ENCODE data around the gene TXNRD2. TPM values are rescaled to one million over a fixed set of nuclear protein-coding genes. Genes with fewer than 3 reads are reported as not detected.

Gene TXNRD2
- total RNA-seq, 4 donors from 2014 or later: 34.8 to 40.6 (median 37.8) TPM

GRCh38 chr22:19889951-19890350 lies 51.7 kb downstream of the TXNRD2 start:
- 87 to 90% methylated on average over 9 of the region's 9 CpGs for WGBS, 2 donors
- Histone ChIP-seq H3K4me1 (peaks cover 0 to 37% (median 22%) of the 10 kb centered on the region in 4 donors), H3K9me3 (no peaks in the 10 kb centered on the region), H3K36me3 (peaks cover 0 to 66% (median 0%) of the 10 kb centered on the region in 3 donors), H3K4me3 (no peak overlapping the region), H3K27me3 (no peaks in the 10 kb centered on the region), H3K27ac (no peak overlapping the region)
- no peak for DNase-seq (ENCODE audit: low spot score in 2 of 2)
- TF ChIP-seq POLR2A (IDR thresholded peaks at IDR 0.05) (no peak), EP300 (IDR thresholded peaks at IDR 0.05) (no peak)
- TF ChIP-seq, protein P1, sequence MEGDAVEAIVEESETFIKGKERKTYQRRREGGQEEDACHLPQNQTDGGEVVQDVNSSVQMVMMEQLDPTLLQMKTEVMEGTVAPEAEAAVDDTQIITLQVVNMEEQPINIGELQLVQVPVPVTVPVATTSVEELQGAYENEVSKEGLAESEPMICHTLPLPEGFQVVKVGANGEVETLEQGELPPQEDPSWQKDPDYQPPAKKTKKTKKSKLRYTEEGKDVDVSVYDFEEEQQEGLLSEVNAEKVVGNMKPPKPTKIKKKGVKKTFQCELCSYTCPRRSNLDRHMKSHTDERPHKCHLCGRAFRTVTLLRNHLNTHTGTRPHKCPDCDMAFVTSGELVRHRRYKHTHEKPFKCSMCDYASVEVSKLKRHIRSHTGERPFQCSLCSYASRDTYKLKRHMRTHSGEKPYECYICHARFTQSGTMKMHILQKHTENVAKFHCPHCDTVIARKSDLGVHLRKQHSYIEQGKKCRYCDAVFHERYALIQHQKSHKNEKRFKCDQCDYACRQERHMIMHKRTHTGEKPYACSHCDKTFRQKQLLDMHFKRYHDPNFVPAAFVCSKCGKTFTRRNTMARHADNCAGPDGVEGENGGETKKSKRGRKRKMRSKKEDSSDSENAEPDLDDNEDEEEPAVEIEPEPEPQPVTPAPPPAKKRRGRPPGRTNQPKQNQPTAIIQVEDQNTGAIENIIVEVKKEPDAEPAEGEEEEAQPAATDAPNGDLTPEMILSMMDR (IDR thresholded peaks at IDR 0.05): no peak

- 91 to 93% methylated on average over 17 of the region's 17 CpGs for WGBS, 2 donors
- TF ChIP-seq EP300 (IDR thresholded peaks at IDR 0.05): no peak
- no peak for TF ChIP-seq POLR2A (IDR thresholded peaks at IDR 0.05)
- TF ChIP-seq, protein P1 (IDR thresholded peaks at IDR 0.05): no peak
- Histone ChIP-seq H3K36me3 (peaks cover 0 to 49% (median 0%) of the 10 kb centered on the region in 3 donors), H3K4me1 (peaks cover 0 to 37% (median 22%) of the 10 kb centered on the region in 4 donors), H3K4me3 (no peak overlapping the region), H3K27me3 (no peaks in the 10 kb centered on the region), H3K27ac (no peak overlapping the region), H3K9me3 (no peaks in the 10 kb centered on the region)
- no peak for DNase-seq (ENCODE audit: low spot score in 2 of 2)
Measured at GRCh38 chr22:19888131-19888746, 53.4 kb downstream of the TXNRD2 start.

DNA sequence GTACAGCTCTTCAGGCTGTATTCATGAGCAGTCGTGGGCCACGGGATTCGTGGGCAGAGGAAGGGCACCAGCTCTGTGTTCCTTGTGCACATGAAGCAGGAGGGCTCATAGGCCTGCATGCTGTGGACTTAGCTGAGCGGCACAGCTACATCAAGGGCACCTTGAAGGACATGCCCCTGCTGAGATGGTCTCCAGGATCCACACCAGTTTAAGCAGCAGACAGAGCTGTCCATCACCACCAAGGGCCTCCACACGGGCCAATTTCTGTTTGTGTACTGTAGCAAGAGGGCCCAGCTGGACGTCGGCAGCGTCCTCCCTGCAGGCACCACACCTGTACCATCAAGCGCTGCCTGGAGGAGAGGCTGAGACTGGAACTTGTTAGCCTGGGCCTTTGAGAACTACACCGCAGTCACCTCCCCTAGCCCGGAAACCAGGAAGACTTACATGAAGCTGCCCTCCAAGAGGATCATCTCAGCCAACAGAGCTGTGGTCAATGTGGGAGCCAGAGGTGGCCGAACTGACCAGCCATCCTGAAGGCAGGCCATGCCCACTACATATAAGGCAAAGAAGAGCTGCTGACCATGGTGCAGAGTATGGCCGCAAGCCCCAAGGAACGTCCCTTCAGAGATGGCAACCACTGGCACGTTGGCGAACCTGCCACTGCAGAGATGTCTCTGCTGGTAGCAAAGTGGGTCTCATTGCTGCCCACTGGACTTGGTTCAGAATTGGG lies 54.2 kb downstream of the TXNRD2 start:
- Histone ChIP-seq H3K36me3 (peaks cover 0 to 52% (median 0%) of the 10 kb centered on the region in 3 donors), H3K27ac (no peak overlapping the region), H3K27me3 (no peaks in the 10 kb centered on the region), H3K4me1 (peaks cover 0 to 35% (median 18%) of the 10 kb centered on the region in 4 donors), H3K4me3 (no peak overlapping the region), H3K9me3 (no peaks in the 10 kb centered on the region)
- no peak for DNase-seq (ENCODE audit: low spot score in 2 of 2)
- 88% methylated on average over 15 of the region's 16 CpGs for WGBS, 2 donors
- TF ChIP-seq EP300 (IDR thresholded peaks at IDR 0.05) (no peak), POLR2A (IDR thresholded peaks at IDR 0.05) (no peak)
- TF ChIP-seq, protein P1 (IDR thresholded peaks at IDR 0.05): no peak

DNA sequence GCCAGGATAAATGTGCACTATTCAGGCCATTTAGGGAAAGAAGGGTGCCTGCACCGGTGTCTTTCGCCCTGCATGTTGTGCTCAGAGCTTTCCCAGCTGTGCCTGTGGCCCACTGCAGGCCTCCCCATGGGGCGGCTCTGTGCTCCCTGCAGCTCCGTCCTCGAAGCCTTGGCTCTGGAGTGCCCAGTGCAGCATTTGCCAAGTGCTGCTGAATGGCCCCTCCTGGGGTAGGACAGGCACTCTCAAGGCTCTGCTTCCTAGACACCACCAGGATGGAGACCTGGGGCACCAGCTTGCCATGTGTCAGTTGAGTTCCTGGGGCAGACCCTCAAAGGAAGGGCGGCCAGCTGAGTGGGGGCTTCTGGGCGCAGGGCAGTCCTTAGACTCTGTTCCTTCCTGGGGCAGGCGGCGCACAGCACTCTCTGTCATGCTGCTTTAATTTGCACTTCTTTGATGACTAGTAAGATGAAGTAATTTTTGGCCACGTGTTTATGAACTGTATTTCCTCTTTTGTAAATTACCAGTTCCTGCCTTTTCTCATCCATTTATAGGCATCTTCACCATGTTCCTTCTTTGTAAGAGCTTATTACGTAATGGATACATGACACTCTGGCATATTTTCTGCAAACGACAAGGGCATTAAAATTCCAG lies 54.9 kb downstream of the TXNRD2 start:
- DNase-seq (ENCODE audit: low spot score in 2 of 2): no peak
- WGBS, 2 donors: 69 to 78% methylated on average over 12 of the region's 12 CpGs
- H3K9me3 ChIP-seq: no peaks in the 10 kb centered on the region
- H3K36me3 ChIP-seq: peaks cover 0 to 52% (median 0%) of the 10 kb centered on the region in 3 donors
- H3K4me1 ChIP-seq: peaks cover 0 to 35% (median 18%) of the 10 kb centered on the region in 4 donors
- no peaks in the 10 kb centered on the region for H3K27me3 ChIP-seq
- no peak overlapping the region for H3K4me3 ChIP-seq
- peak in 1 of 2 donors; percentile 45 for TF ChIP-seq EP300 (IDR thresholded peaks at IDR 0.05)
- TF ChIP-seq, protein P1 (IDR thresholded peaks at IDR 0.05): no peak
- H3K27ac ChIP-seq: peak overlapping the region in 3 of 4 donors; percentile 5 to 19 (median 14)

Measured in tibial nerve (tissue), 4 donors.